ENCODE results near the gene CES3. TPM values are rescaled to one million over a fixed set of nuclear protein-coding genes. Genes with fewer than 3 reads are reported as not detected.

The CES3 gene
- total RNA-seq, 2 experiments from 2014 or later = 2.3 to 4.5 TPM

DNA sequence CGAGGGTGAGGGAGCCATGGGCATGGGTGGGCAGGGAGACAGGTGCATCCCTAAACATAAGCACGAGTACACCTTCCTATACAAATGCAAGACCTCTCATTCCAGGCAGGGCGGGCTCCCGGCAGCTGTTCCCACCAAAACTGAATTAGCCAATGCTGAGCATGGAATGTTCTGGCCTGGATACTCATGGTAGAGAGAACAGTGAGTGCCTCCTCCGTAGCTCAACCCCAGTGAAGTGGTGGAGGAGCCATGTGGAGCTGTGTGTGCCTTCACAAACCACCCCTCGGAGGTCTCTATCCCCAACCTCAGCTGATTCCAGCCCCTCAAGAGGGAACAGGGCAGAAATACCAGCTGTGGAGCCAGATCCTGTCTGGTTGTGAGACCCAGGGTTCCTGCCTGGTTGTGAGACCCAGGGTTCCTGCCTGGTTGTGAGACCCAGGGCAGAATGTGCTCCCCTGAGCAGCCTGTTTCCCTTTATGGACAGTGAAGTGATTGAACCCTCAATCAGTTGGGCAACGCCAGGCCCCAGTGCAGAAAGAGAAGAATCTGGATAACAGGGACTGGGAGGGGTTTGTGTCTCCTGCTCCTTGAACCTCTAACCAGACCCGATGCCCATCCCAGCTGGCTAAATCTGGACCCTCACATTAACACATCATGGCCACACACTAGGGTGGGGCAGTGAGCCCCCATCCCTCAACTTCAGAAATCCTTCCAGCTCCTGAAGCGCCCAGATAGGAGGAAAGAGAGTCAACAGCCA, 40.0 kb upstream of the CES3 start:
- no peak overlapping the region for H3K4me3 Mint-ChIP-seq
- H3K4me1 Mint-ChIP-seq = peaks cover 10% of the 10 kb centered on the region
- H3K27me3 Mint-ChIP-seq = peaks cover 46% of the 10 kb centered on the region
- ATAC-seq = no peak
- H3K36me3 Mint-ChIP-seq = no peaks in the 10 kb centered on the region
- DNase-seq = no peak
- CTCF ChIA-PET = interaction anchor here (1.0 to 12.2 kb wide), 4 partner anchors 28 to 91 kb away, joined by 3 to 140 read pairs (median 6); partner anchors contain the start of gene NAE1
- no peak overlapping the region for H3K27ac Mint-ChIP-seq
- no peaks in the 10 kb centered on the region for H3K9me3 Mint-ChIP-seq (ENCODE audit: low read depth)

- peaks cover 10% of the 10 kb centered on the region for H3K4me1 Mint-ChIP-seq
- DNase-seq = no peak
- H3K27ac Mint-ChIP-seq = no peak overlapping the region
- H3K4me3 Mint-ChIP-seq = no peak overlapping the region
- no peaks in the 10 kb centered on the region for H3K9me3 Mint-ChIP-seq (ENCODE audit: low read depth)
- CTCF ChIA-PET = interaction anchor here (0.7 to 12.2 kb wide), 4 partner anchors 25 to 91 kb away, joined by 3 to 140 read pairs (median 3); partner anchors contain the start of gene NAE1
- peaks cover 46% of the 10 kb centered on the region for H3K27me3 Mint-ChIP-seq
- no peaks in the 10 kb centered on the region for H3K36me3 Mint-ChIP-seq
- ATAC-seq = no peak
Measured at GRCh38 chr16:66921729-66922450, 39.2 kb upstream of the CES3 start.

DNA sequence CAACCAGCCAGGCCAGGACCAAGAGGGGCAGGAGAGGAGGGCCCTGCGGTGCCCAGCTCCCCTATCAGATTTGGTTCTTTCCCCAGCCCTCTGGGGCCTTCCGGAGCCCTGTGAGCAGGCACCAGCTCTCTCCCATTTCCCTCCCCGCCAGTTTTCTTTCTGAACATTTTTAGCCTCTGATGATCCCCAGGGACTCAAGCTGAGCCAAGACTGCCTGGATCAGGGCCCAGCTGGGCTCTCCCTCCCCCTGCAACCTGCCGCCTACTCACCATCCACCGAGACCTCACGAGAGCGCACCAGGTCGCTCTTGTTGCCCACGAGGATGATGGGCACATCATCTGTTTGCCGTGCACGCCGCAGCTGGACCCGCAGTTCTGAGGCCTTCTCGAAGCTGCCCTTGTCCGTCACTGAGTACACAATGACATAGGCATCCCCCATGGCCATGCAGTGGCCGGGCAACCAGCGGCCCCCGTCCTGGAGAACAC, 37.8 kb upstream of the CES3 start:
- no peak for ATAC-seq
- Mint-ChIP-seq H3K27ac (no peak overlapping the region), H3K4me3 (no peak overlapping the region), H3K36me3 (no peaks in the 10 kb centered on the region), H3K9me3 (ENCODE audit: low read depth) (no peaks in the 10 kb centered on the region), H3K27me3 (peaks cover 46% of the 10 kb centered on the region), H3K4me1 (peaks cover 16% of the 10 kb centered on the region)
- DNase-seq = no peak
- CTCF ChIA-PET = interaction anchor here (12.2 kb wide), 1 partner anchor 30 kb away, joined by 140 read pairs; no protein-coding TSS in a partner anchor

DNA sequence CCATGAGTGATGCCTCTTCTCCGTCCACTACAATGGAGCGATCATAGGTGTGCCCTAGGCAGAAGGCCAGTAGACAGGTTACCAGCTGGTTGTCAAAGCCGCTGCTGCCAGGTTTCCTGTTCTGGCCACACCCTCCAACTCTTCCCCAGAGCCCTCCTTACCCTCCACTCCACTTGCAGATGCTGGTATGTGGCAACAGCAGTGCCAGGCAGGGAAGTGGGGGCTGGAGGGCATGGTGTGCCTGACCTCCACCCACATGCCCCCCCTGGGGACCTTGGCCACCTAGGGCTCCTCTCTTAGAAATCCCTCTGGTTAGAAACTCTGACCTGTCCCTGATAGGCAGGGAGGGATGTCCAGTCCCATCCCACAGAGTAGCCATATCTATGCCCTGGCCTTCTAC, 37.2 kb upstream of the CES3 start:
- DNase-seq = no peak
- Mint-ChIP-seq H3K4me3 (no peak overlapping the region), H3K4me1 (peaks cover 21% of the 10 kb centered on the region), H3K9me3 (ENCODE audit: low read depth) (no peaks in the 10 kb centered on the region), H3K27ac (no peak overlapping the region), H3K27me3 (peaks cover 46% of the 10 kb centered on the region), H3K36me3 (no peaks in the 10 kb centered on the region)
- no peak for ATAC-seq
- CTCF ChIA-PET = interaction anchor here (12.2 kb wide), 1 partner anchor 31 kb away, joined by 140 read pairs; no protein-coding TSS in a partner anchor

DNA sequence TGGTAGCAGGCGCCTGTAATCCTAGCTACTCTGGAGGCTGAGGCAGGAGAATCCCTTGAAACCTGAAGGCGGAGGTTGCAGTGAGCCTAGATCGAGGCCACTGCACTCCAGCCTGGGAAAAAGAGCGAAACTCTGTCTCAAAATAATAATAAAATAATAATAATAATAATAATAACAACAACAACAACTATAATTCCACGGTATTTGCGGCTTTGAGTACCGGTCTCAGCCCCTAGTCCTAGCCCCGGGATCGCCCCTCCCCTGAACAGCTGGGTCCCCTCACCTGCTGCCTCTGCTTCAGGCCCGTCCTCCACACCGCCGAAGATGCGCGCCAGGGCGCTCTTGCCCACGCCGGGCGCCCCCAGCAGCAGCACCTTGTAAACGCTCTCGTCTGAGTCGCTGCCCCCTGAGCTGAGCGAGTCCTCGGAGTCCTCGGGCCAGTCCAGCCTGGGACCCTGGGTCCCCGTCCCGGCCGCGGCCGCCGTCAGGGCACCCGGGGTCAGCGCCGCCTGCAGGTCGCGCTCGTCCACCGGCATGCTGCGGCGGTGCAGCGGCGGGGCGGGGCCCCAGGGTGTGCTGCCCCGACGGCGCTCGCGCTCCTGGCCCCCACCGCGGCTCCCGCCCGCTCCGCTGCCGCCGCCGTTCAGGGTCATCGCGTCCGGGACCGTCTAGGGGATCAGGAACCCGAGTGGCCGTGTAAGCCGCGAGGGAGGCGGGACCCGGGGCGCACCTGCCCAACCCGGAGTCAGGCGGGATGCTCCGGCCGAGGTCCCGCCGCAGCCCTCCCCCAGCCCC, 36.3 kb upstream of the CES3 start:
- H3K4me3 Mint-ChIP-seq = peak overlapping the region; percentile 60
- H3K27me3 Mint-ChIP-seq = peaks cover 46% of the 10 kb centered on the region
- peak; percentile 56 for DNase-seq
- H3K4me1 Mint-ChIP-seq = peaks cover 21% of the 10 kb centered on the region
- no peaks in the 10 kb centered on the region for H3K9me3 Mint-ChIP-seq (ENCODE audit: low read depth)
- H3K36me3 Mint-ChIP-seq = no peaks in the 10 kb centered on the region
- peak; percentile 87 for ATAC-seq
- H3K27ac Mint-ChIP-seq = no peak overlapping the region
- CTCF ChIA-PET = interaction anchor here (0.7 to 12.2 kb wide), 3 partner anchors 27 to 237 kb away, joined by 3 to 140 read pairs (median 4); no protein-coding TSS in a partner anchor

DNA sequence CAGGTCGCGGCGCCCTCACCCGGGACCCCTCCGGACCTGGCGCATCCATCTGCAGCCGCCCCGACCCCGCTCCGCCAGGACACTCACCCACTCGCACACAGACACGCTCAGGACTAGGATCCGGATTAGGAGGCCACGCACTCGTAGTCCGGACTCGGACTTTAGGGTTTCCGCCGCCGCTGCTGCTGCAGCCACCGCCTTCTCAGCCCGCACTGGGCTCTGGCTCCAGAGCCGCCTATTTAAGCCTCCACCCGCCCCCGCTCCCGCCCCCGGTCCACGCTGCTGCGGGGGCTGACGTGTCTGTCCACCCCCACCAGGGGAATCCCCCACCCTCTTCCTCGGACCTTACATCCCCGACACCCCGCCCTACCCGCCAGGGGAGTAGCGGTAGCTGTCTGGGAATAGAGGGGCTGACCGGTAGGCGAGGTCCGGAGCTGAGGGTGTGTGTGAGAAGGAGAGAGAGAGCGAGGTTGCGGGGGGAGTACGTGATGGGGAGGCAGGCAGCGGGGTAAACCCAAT, 35.7 kb upstream of the CES3 start, which contains the start of gene RRAD:
TSS of gene RRAD (minus strand) at position 214 of the 519 bp plus-strand sequence. CDS start 356 bp downstream, outside the sequence.
- Mint-ChIP-seq H3K9me3 (ENCODE audit: low read depth) (no peaks in the 10 kb centered on the region), H3K4me1 (peaks cover 21% of the 10 kb centered on the region), H3K27ac (no peak within 1 kb of the TSS), H3K36me3 (no peaks in the 10 kb centered on the region), H3K27me3 (peaks cover 43% of the 10 kb centered on the region), H3K4me3 (peak within 1 kb of the TSS; percentile 60)
- CTCF ChIA-PET = interaction anchor here (1.2 to 12.2 kb wide), 3 partner anchors 32 to 236 kb away, joined by 4 to 140 read pairs (median 4); no protein-coding TSS in a partner anchor
- DNase-seq (no peak), ATAC-seq (no peak)

GRCh38 chr16:66926171-66926947, 34.7 kb upstream of the CES3 start:
- Mint-ChIP-seq H3K36me3 (no peaks in the 10 kb centered on the region), H3K27ac (no peak overlapping the region), H3K27me3 (peaks cover 34% of the 10 kb centered on the region), H3K4me3 (no peak overlapping the region), H3K9me3 (ENCODE audit: low read depth) (no peaks in the 10 kb centered on the region), H3K4me1 (peaks cover 21% of the 10 kb centered on the region)
- no peak for DNase-seq
- no peak for ATAC-seq
- CTCF ChIA-PET = interaction anchor here (0.6 to 12.2 kb wide), 5 partner anchors 21 to 235 kb away, joined by 3 to 140 read pairs (median 4); no protein-coding TSS in a partner anchor

- ATAC-seq = no peak
- Mint-ChIP-seq H3K4me3 (no peak overlapping the region), H3K36me3 (no peaks in the 10 kb centered on the region), H3K9me3 (ENCODE audit: low read depth) (no peaks in the 10 kb centered on the region), H3K4me1 (peaks cover 25% of the 10 kb centered on the region), H3K27me3 (peaks cover 31% of the 10 kb centered on the region), H3K27ac (no peak overlapping the region)
- CTCF ChIA-PET = interaction anchor here (1.0 to 12.2 kb wide), 2 partner anchors 21 to 34 kb away, joined by 3 to 140 read pairs; no protein-coding TSS in a partner anchor
- DNase-seq = no peak
Measured at GRCh38 chr16:66926961-66927436, 34.1 kb upstream of the CES3 start.

DNA sequence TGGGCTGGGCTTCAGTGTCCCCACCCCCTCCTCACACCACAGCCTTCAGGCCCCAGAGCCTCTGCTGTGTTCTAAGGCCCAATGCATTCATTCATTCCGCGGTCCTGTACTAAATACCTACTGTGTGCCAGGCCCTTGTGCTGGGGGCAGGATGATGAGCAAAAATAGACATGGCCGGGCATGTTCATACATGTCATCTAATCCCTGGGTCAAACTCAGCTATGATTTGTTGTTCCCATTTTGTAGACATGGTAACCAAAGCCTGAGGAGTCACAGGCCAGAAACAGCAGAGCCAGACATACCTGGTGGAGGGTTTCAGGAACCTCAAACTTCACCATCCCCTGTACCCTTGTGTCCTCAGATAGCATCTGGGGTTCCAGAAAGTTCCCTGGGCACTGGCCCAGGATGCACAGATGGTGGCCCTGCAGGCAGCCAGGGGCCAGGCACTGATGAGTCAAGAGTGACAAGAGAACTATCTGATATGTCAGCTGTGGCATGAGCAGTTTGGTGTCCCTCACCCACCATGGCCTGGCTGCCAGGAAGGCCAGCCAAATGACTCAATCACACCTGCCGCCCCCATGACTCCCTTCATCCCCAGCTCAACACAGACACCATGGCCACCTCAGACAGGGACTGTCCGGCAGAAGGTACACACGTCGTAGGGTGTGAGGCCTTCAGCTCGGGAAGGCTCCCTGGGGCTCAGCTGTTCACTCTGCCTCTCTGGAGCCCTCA, 33.0 kb upstream of the CES3 start:
- CTCF ChIA-PET = interaction anchor here (0.8 to 12.2 kb wide), 19 partner anchors 9 to 202 kb away, joined by 3 to 140 read pairs (median 4); partner anchors contain the start of genes CDH16, NAE1 and PDP2
- no peak for ATAC-seq
- Mint-ChIP-seq H3K27me3 (peaks cover 29% of the 10 kb centered on the region), H3K9me3 (ENCODE audit: low read depth) (no peaks in the 10 kb centered on the region), H3K4me1 (peaks cover 34% of the 10 kb centered on the region), H3K4me3 (no peak overlapping the region), H3K27ac (peak overlapping the region; percentile 14), H3K36me3 (peaks cover 7% of the 10 kb centered on the region)
- no peak for DNase-seq

DNA sequence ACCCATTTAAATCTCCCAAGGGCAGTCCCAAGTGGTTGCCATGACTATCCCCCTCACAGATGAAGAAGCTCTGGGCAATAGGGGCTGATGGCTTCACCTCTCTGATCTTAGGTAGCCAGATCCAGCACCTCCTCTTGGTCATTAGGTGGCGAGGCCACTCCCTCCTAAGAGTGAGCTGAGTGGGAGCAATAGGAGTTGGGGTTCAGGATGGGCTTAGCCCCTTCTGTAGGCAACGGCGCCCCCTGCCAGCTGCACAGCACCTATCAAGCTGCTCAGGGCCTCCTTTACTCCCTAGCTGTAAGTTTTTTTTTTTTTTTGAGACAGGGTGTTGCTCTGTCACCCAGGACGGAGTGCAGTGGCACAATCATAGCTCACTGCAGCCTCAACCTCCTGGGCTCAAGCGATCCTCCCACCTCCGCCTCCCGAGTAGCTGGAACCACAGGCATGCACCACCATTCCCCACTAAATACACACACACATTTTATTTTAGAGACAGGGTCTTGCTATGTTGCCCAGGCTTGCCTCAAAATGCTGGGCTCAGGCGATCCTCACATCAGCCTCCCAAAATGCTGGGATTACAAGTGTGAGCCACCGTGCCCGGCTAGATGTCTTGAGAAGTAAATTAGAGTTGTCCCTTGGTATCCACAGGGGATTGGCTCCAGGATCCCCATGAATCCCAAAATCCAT, 32.2 kb upstream of the CES3 start:
- H3K27ac Mint-ChIP-seq = no peak overlapping the region
- H3K27me3 Mint-ChIP-seq = peaks cover 22% of the 10 kb centered on the region
- H3K4me1 Mint-ChIP-seq = peaks cover 42% of the 10 kb centered on the region
- H3K36me3 Mint-ChIP-seq = peaks cover 8% of the 10 kb centered on the region
- CTCF ChIA-PET = interaction anchor here (0.6 to 12.2 kb wide), 21 partner anchors 10 to 396 kb away, joined by 3 to 140 read pairs (median 3); partner anchors contain the start of genes CDH16, NAE1 and PDP2
- peak; percentile 71 for DNase-seq
- ATAC-seq = peak; percentile 50
- no peaks in the 10 kb centered on the region for H3K9me3 Mint-ChIP-seq (ENCODE audit: low read depth)
- H3K4me3 Mint-ChIP-seq = no peak overlapping the region

DNA sequence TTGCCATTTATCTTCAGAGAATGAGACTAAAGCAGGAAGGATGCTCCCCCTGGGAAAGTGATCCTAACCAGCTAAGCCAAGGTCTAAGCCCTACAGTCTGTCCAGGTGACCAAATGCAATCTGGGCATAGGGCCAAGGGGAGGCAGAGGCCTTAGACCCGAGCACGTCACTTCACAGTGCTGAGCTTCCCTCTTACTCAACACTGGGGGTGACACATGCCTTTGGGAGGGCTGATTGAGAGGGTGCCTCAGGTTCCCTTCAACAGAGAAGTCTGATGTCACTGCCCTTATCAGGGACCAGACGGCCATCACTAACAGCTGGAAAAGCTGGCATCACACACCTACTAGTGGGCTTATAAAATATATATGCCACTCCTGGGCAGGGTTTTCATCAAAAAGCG, 30.9 kb upstream of the CES3 start:
- Mint-ChIP-seq H3K27me3 (peaks cover 12% of the 10 kb centered on the region), H3K36me3 (peaks cover 8% of the 10 kb centered on the region), H3K4me3 (no peak overlapping the region), H3K4me1 (peaks cover 47% of the 10 kb centered on the region), H3K27ac (no peak overlapping the region), H3K9me3 (ENCODE audit: low read depth) (no peaks in the 10 kb centered on the region)
- ATAC-seq (no peak), DNase-seq (no peak)
- CTCF ChIA-PET = interaction anchor here (1.8 kb wide), 1 partner anchor 35 kb away, joined by 8 read pairs; no protein-coding TSS in a partner anchor

All from activated CD8-positive, alpha-beta memory T cell treated with anti-CD3 and anti-CD28 coated beads, Interleukin-2, amount 10 ng/mL, durations not matched to agents 7 days and 5 days (primary cell).